ACC112 (cell line): Measurements from ENCODE around the gene POLE3.
A peak's percentile ranks its signal among the peaks of the same experiment; 100 is the strongest.
"Not testable (repeated sequence)": the region's sequence is repeated elsewhere in the genome, so short reads cannot be mapped to it uniquely, and the experiment has no call there.

Source experiments
- H2AFZ ChIP-seq: fragments of 200-600 bp; sonication (generic); one replicate; pipeline ENCODE4 v1.6.0; 2017; ENCODE audit warnings: antibody characterized with exemption, low read length; ENCODE audit not compliant: unreplicated experiment
- H3K27ac ChIP-seq: fragments of 200-600 bp; sonication (generic); 2 replicates; pipeline ENCODE4 v1.5.1; 2014; ENCODE audit warnings: low read depth, mild to moderate bottlenecking, antibody characterized with exemption, low read length, moderate library complexity
- H3K27me3 ChIP-seq: fragments of 200-600 bp; sonication (generic); 2 replicates; pipeline ENCODE4 v1.6.1; 2014; ENCODE audit warnings: mild to moderate bottlenecking, antibody characterized with exemption, low read length, moderate library complexity, mixed read lengths; ENCODE audit not compliant: insufficient read depth
- H3K36me3 ChIP-seq: fragments of 200-600 bp; sonication (generic); 2 replicates; pipeline ENCODE4 v1.6.1; 2016; ENCODE audit warnings: mild to moderate bottlenecking, antibody characterized with exemption, low read length, moderate library complexity, mixed read lengths; ENCODE audit not compliant: insufficient read depth
- H3K4me1 ChIP-seq: fragments of 200-600 bp; sonication (generic); one replicate; pipeline ENCODE4 v1.6.1; 2016; ENCODE audit warnings: low read length, mixed read lengths; ENCODE audit not compliant: insufficient read depth, unreplicated experiment, control insufficient read depth
- H3K4me3 ChIP-seq: fragments of 200-600 bp; sonication (generic); 2 replicates; pipeline ENCODE4 v1.5.1; 2014; ENCODE audit warnings: mild to moderate bottlenecking, low read depth, low read length
- H3K79me2 ChIP-seq: fragments of 200-600 bp; sonication (generic); one replicate; pipeline ENCODE4 v1.6.0; 2016; ENCODE audit warnings: low read length; ENCODE audit not compliant: control insufficient read depth, unreplicated experiment, insufficient read depth

POLE3 gene

DNA sequence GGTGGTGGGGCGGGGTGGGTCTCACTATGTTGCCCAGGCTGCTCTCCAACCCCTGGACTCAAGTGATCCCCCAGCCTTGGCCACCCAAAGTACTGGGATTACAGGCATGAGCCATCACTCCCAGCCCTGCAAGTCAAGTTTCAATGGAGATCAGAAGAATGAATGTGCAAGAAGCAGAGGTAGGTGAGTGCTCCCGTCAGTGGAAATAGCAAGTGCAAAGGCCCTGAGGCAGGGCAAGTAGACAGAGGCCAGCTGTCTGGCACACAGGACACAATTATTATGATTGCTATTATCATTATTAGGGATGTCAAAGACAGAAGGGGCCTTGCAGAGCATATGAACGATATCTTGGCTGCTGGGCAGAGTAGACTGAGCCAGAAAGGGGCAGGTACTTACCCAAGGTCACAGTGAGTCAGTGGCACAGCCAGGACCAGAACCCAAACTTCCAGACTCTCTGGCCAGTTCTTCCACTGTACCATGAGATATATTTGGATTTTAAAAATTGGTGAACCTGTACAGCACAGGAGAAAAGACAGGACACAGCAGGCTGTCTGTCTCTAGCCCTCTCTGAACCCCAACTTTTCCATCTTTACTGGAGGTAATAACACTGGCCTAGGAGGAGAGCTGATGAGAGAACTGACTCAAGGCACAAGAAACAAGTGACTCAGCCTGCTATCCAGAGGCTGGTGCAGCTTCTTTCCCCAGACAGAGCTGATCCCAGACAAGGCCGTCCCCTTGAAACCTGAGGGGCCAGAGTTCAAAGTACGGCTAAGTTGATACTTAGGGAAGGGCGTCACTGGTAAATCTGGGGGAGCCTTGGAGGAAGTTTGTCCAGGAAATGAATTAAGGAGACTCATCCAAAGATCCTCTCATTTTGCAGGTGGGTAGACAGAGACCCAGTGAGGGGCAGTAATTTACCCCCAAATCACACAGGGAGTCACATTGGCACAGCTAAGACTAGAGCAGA, 35.1 kb downstream of the POLE3 start:
- no peaks in the 10 kb centered on the region for H3K27me3 ChIP-seq
- H3K79me2 ChIP-seq = no peaks in the 10 kb centered on the region
- H3K36me3 ChIP-seq = peaks cover 10% of the 10 kb centered on the region; the same call in 1 of the 2 replicates
- peak overlapping the region; percentile 89 for H3K4me3 ChIP-seq
- no peak overlapping the region for H3K27ac ChIP-seq
- peaks cover 6% of the 10 kb centered on the region for H3K4me1 ChIP-seq
- no peak overlapping the region for H2AFZ ChIP-seq

DNA sequence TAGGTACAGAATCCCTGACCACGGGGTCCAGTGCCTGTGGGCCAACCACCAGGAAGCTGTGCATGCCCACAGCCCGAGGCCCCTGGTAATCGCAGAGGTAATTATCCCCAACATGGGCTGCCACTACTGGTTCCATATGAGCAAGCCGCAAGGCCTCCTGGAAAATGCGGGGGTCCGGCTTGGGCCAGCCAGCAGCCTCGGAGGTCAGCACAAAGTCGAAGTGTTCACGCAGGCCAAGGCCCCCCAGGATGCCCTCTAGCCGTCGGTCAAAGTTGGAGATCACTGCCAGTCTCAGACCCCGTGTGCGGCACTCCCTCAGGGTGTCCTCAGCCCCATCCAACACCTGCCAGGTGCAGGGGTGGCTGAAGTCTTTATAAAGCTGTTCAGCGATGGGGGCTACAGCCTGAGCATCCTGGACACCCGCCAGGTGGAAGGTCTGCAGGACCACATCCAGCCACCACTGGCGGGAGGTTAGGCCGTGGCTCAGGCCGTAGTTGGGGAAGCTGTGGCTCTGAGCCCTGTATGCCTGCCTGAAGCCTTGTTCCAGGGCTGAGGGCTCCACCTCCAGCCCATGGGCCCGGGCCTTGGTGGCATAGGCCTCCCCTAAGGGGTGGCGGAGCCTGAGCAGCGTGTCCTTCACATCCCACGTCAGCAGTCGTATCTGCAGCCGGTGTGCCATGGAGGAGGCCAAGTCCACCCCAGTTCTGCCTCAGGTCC, 36.6 kb downstream of the POLE3 start:
- H2AFZ ChIP-seq = no peak overlapping the region
- H3K79me2 ChIP-seq = no peaks in the 10 kb centered on the region
- peaks cover 10% of the 10 kb centered on the region; the same call in 1 of the 2 replicates for H3K36me3 ChIP-seq
- peaks cover 6% of the 10 kb centered on the region for H3K4me1 ChIP-seq
- H3K4me3 ChIP-seq = no peak overlapping the region
- no peaks in the 10 kb centered on the region for H3K27me3 ChIP-seq
- H3K27ac ChIP-seq = no peak overlapping the region

DNA sequence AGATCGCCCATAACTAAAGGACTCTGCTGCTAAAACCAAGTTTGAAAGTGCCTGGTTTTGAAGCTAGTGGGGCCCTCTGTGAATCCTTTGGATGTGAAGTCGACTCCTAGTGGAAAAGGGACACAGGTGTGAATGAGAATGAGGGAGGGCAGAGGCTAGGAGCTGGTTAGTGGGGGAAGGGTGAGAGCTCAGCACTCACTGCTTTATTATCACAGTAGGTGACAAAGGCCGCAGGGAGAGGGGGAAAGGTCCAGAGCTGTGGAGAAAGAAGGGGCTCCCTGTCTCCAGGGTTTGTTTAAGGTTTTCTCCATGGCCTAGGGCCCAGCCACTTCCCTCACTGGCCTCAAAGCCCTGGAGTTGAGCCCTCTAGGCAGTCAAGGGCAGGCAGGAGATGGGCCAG, 37.2 kb downstream of the POLE3 start:
- peaks cover 10% of the 10 kb centered on the region; the same call in 1 of the 2 replicates for H3K36me3 ChIP-seq
- H3K4me3 ChIP-seq = no peak overlapping the region
- peaks cover 6% of the 10 kb centered on the region for H3K4me1 ChIP-seq
- no peaks in the 10 kb centered on the region for H3K27me3 ChIP-seq
- H3K79me2 ChIP-seq = no peaks in the 10 kb centered on the region
- no peak overlapping the region for H2AFZ ChIP-seq
- no peak overlapping the region for H3K27ac ChIP-seq

DNA sequence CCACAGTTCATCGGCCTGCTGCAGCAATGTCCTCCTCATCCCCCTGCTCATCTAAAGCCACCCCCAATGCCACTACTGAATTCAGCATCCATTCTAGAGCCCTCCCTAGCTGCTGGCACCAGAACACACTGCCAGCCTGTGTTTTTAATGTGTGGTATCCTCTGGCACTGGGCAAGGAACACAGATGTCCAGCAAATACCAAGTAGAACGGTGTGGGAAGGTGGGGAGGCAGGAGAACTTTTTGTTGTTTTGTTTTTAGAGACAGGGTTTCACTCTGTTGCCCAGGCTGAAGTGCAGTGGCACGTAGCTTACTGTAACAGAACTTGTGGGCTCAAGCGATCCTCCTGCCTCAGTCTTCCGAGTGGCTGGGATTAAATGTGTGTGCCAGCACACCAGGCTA, 38.4 kb downstream of the POLE3 start:
- no peaks in the 10 kb centered on the region for H3K79me2 ChIP-seq
- no peak overlapping the region for H2AFZ ChIP-seq
- no peak overlapping the region for H3K27ac ChIP-seq
- peaks cover 6% of the 10 kb centered on the region for H3K4me1 ChIP-seq
- no peaks in the 10 kb centered on the region for H3K27me3 ChIP-seq
- H3K36me3 ChIP-seq = peaks cover 10% of the 10 kb centered on the region; the same call in 1 of the 2 replicates
- H3K4me3 ChIP-seq = no peak overlapping the region

DNA sequence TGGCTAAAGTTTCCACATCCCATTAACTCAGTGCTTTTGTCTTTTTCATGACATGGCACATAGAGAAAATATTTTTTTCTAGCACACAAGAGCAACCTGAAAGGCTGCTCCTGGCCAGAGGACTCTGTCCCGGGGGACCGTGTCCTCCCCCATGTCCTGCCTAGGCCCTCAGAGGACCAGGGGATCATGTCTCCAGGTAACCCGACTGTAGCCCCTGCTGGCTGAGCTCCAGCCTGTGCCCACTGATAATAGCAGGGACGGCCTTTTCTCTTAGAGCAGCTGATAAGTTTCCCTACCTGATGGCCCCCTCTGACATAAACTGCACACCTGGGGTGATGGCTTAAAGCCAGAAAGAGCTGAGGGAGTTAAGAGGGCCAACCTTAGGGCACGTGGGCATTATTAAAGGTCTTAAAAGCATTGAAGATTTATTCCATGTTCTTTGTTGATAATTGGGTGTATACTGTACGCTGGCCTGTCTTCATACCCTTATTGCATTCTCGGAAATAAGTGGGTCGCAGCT, 39.6 kb downstream of the POLE3 start:
- Histone ChIP-seq H3K36me3 (peaks cover 10% of the 10 kb centered on the region; the same call in 1 of the 2 replicates), H3K27ac (no peak overlapping the region), H3K4me3 (no peak overlapping the region), H3K79me2 (no peaks in the 10 kb centered on the region), H3K27me3 (no peaks in the 10 kb centered on the region), H3K4me1 (peaks cover 6% of the 10 kb centered on the region), H2AFZ (no peak overlapping the region)

DNA sequence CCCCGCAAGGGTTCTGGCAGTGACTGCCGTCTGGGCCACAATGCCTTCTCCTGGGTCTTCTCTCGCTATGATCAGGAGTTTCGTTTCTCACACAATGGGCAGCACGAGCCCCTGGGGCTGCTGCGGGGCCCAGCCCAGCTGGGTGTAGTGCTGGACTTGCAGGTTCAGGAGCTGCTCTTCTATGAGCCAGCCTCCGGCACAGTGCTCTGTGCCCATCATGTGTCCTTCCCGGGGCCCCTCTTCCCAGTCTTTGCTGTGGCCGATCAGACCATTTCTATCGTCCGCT, 40.7 kb downstream of the POLE3 start:
- Histone ChIP-seq H3K4me1 (no peaks in the 10 kb centered on the region), H2AFZ (no peak overlapping the region), H3K36me3 (peaks cover 10% of the 10 kb centered on the region; the same call in 1 of the 2 replicates), H3K79me2 (no peaks in the 10 kb centered on the region), H3K27ac (no peak overlapping the region), H3K4me3 (no peak overlapping the region), H3K27me3 (no peaks in the 10 kb centered on the region)

DNA sequence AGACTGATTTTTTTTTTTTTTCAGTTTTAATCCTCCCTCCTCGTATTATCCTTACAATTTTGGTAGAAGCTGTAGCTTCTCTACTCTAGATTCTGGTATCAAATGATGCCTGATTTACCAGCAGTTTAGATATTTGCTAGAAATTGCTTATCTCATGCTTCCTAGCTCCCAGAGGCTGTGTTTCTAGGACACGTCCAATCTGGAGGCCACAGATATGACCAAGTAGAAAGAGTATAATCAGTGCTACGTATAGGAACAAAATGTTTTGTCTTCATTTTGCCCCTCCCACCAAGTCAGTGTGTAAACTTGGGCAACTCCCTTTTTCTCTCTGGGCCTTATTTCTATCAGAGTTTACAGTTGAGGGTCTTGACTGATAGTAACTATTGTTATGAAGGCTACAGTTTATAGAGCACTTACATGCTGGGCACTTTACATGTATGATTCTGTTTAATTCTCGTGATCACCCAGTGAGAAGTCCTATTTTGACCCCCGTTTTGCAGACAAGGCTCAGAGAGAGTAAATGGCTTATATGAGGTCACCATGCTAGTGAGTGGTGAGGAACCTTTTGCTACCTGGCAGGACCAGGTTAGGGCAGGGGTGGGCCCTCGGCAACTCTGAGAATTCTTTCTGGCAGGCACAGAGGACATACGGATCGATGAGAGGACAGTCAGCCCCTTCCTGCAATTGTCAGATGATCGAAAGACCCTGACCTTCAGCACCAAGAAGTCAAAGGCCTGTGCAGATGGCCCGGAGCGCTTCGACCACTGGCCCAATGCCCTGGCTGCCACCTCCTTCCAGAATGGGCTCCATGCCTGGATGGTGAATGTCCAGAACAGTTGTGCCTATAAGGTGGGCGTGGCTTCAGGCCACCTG, 41.3 kb downstream of the POLE3 start:
- H3K4me3 ChIP-seq = no peak overlapping the region
- H3K36me3 ChIP-seq = peaks cover 6% of the 10 kb centered on the region; the same call in 1 of the 2 replicates
- no peak overlapping the region for H2AFZ ChIP-seq
- no peak overlapping the region for H3K27ac ChIP-seq
- no peaks in the 10 kb centered on the region for H3K79me2 ChIP-seq
- no peaks in the 10 kb centered on the region for H3K4me1 ChIP-seq
- no peaks in the 10 kb centered on the region for H3K27me3 ChIP-seq

DNA sequence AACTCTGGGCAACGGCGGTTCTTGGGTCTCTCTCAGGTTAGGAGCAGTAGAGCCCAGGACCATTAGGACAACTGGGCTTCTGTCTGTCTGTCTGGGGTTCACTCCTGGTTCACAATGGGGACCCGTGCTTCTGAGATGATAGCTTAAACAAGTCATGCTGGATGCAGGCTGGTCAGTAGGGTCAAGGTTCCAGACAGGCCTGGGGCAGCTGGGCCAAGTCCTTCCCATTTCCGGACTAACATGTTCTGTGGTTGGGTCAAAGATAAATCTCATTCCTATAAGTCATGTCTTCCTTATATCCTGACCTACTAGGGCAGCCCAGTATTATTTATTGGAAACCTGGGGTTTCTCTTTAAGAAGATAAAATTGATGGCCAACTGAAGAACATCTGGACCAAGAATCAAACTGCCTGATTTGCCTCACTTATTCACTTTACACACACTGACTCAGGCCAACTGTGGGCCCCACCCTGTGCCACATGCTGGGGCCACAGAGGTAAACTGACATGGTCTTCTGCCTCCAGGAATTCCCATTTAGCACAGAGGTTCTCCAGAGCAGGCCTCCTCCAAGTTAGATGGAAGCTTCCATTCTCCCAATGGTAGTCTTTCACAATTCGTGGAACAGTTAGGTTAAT, 42.0 kb downstream of the POLE3 start:
- Histone ChIP-seq H2AFZ (no peak overlapping the region), H3K36me3 (no peaks in the 10 kb centered on the region), H3K27ac (no peak overlapping the region), H3K27me3 (no peaks in the 10 kb centered on the region), H3K4me1 (no peaks in the 10 kb centered on the region), H3K79me2 (no peaks in the 10 kb centered on the region), H3K4me3 (no peak overlapping the region)

DNA sequence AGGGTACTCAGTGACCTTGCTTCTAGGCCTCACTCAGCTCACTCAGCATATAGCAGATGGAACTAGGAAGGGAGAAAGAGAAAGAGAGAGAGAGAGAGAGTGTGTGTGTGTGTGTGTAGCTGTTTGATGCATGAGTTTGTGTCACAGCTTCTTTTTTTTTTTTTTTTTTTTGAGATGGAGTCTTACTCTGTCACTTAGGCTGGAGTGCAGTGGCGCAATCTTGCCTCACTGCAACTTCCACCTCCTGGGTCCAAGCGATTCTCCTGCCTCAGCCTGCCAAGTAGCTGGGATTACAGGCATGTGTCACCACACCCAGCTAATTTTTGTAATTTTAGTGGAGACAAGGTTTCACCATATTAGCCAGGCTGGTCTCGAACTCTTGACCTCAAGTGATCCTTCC, 44.8 kb downstream of the POLE3 start:
- H2AFZ ChIP-seq, H3K36me3 ChIP-seq, H3K27me3 ChIP-seq, H3K79me2 ChIP-seq, H3K4me3 ChIP-seq, H3K27ac ChIP-seq: not testable (repeated sequence)
- peaks cover 17% of the 10 kb centered on the region for H3K4me1 ChIP-seq

DNA sequence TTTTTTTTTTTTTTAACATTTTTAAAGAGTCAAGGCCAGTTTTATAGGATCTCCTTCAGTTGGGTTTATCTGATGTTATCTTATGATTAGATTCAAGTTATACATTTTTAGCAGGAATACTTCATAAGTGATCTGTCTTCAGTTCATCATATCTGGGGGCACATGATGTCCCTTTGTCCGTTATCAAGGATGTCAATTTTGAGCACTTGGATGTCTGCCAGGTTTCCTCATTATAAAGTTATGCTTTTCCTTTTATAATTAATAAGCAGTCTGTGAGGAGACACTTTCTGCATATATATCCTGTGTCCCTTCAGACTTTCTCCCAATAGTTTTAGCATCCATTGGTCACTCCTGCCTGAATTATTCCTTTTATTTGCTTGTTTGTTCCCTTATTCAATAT, 45.5 kb downstream of the POLE3 start:
- no peak overlapping the region for H3K27ac ChIP-seq

More for the DNA sequence above, 45.5 kb downstream of the POLE3 start:
- Histone ChIP-seq H3K4me1 (peaks cover 17% of the 10 kb centered on the region), H3K27me3 (peaks cover 2% of the 10 kb centered on the region; the same call in 1 of the 2 replicates), H3K79me2 (no peaks in the 10 kb centered on the region), H3K4me3 (no peak overlapping the region), H3K36me3 (no peaks in the 10 kb centered on the region), H2AFZ (no peak overlapping the region)
